Aorta (tissue), 5 donors: ENCODE measurements around the gene MC2R. TPM values are rescaled to one million over a fixed set of nuclear protein-coding genes. Genes with fewer than 3 reads are reported as not detected.

Experiments
- ATAC-seq: fragments of 200-7000 bp; cut with Tn5 transposase; one replicate; pipeline ENCODE4 v1.9.1; 2022; ENCODE audit warnings: moderate library complexity; ENCODE audit not compliant: low FRiP score
- DNase-seq, 2 donors: peaks; one replicate each; pipeline ENCODE4 v3.0.0-alpha.2; 2020
- H3K27ac ChIP-seq, 2 donors: one replicate each; pipeline ENCODE4 v1.5.1; 2013; ENCODE audit warnings: low read length in 2 of 2, mild to moderate bottlenecking in 2 of 2, moderate library complexity in 2 of 2, control low read depth in 1 of 2, inconsistent platforms in 1 of 2, low read depth in 1 of 2
- H3K27me3 ChIP-seq, 2 donors: one replicate each; pipeline ENCODE4 v1.6.1; 2013; ENCODE audit warnings: control low read depth in 1 of 2, low read length in 1 of 2, mild to moderate bottlenecking in 1 of 2, moderate library complexity in 1 of 2; ENCODE audit not compliant: insufficient read depth in 2 of 2, control insufficient read depth in 1 of 2
- H3K36me3 ChIP-seq, 2 donors: one replicate each; pipeline ENCODE4 v1.6.1; 2013; ENCODE audit warnings: control low read depth in 1 of 2, low read length in 1 of 2, mild to moderate bottlenecking in 1 of 2; ENCODE audit not compliant: insufficient read depth in 2 of 2, control insufficient read depth in 1 of 2
- H3K4me1 ChIP-seq, 2 donors: one replicate each; pipeline ENCODE4 v1.6.1; 2013; ENCODE audit warnings: low read length in 2 of 2, control low read depth in 1 of 2, mild to moderate bottlenecking in 1 of 2, moderate library complexity in 1 of 2; ENCODE audit not compliant: insufficient read depth in 2 of 2, control insufficient read depth in 1 of 2
- H3K4me3 ChIP-seq, 2 donors: one replicate each; pipeline ENCODE4 v1.5.1; 2013; ENCODE audit warnings: low read length in 2 of 2, control low read depth in 1 of 2, mild to moderate bottlenecking in 1 of 2
- H3K9me3 ChIP-seq: one replicate; pipeline ENCODE4 v1.6.1; 2013; ENCODE audit warnings: mild to moderate bottlenecking, low read length; ENCODE audit not compliant: control insufficient read depth
- WGBS, 2 donors: extraction: QIAGEN DNeasy Blood & Tissue Kit; methylation state at CpG; one replicate each; pipeline ENCODE4 v1.1.7; 2013; 5-methylcytosine and 5-hydroxymethylcytosine counted together
- intact Hi-C, 2 donors: fragments of 100-400 bp; cut with DNase I; formaldehyde crosslinking; loops; one replicate each; pipeline versions ENCODE4 v1.14.2 to v1.15.0; 2022
- polyA plus RNA-seq, 2 donors: library from polyadenylated mRNA; stranded (reverse); fragments of 200-250 nt; gene quantifications; one replicate each; pipeline ENCODE4 v1.2.3, GENCODE V29; 2013
- total RNA-seq, 2 donors: library from RNA; stranded (reverse); fragmentation: NEBNext Ultra II Directional; extraction: Animal tissue kit (Norgen Biotek cat#: 25700); gene quantifications; one replicate each; pipeline ENCODE4 v1.2.1, GENCODE V29; 2021
- donor health status: healthy with polysubstance abuse.
- donor health status: Bipolar disorder and iron deficiency.
- donor health status: DM: no; HTN: no; CAD: no.
- donor health status: DM: no; HTN: no; CAD: no.
- donor health status: DM: yes; HTN: yes; CAD: no.

Gene MC2R
- total and polyA plus RNA-seq, 4 donors = not detected

- intact Hi-C loops = no loop called here
- H3K9me3 ChIP-seq = no peaks in the 10 kb centered on the region
- H3K27ac ChIP-seq = no peak overlapping the region
- DNase-seq = no peak
- H3K36me3 ChIP-seq = no peaks in the 10 kb centered on the region
- no peak overlapping the region for H3K4me3 ChIP-seq
- no peak for ATAC-seq
- no peaks in the 10 kb centered on the region for H3K4me1 ChIP-seq
- no peaks in the 10 kb centered on the region for H3K27me3 ChIP-seq
These were observed 4.8 kb downstream of the MC2R start for GRCh38 chr18:13910501-13910900.

- Histone ChIP-seq H3K27ac (no peak overlapping the region), H3K4me3 (no peak overlapping the region), H3K9me3 (no peaks in the 10 kb centered on the region), H3K4me1 (no peaks in the 10 kb centered on the region), H3K27me3 (no peaks in the 10 kb centered on the region), H3K36me3 (no peaks in the 10 kb centered on the region)
- 75 to 82% methylated on average over 4 of the region's 4 CpGs for WGBS, 2 donors
- ATAC-seq (no peak), DNase-seq (no peak)
- intact Hi-C loops = no loop called here
These were observed 6.0 kb downstream of the MC2R start for GRCh38 chr18:13909141-13909940.

- no peaks in the 10 kb centered on the region for H3K36me3 ChIP-seq
- no peaks in the 10 kb centered on the region for H3K9me3 ChIP-seq
- H3K27me3 ChIP-seq = no peaks in the 10 kb centered on the region
- no peak overlapping the region for H3K4me3 ChIP-seq
- intact Hi-C loops = no loop called here
- no peak overlapping the region for H3K27ac ChIP-seq
- no peaks in the 10 kb centered on the region for H3K4me1 ChIP-seq
- no peak for DNase-seq
- WGBS, 2 donors = 33 to 42% methylated on average over 1 of the region's 1 CpG
- ATAC-seq = no peak
These were observed 14.7 kb downstream of the MC2R start for GRCh38 chr18:13900633-13901032.

GRCh38 chr18:13895505-13896033 lies 19.8 kb downstream of the MC2R start:
- Histone ChIP-seq H3K4me3 (no peak overlapping the region), H3K9me3 (no peaks in the 10 kb centered on the region), H3K27me3 (no peaks in the 10 kb centered on the region), H3K27ac (no peak overlapping the region), H3K4me1 (no peaks in the 10 kb centered on the region), H3K36me3 (no peaks in the 10 kb centered on the region)
- WGBS, 2 donors = 67 to 68% methylated on average over 6 of the region's 6 CpGs
- ATAC-seq (no peak), DNase-seq (no peak)
- intact Hi-C loops = no loop called here

GRCh38 chr18:13894531-13894930 lies 20.8 kb downstream of the MC2R start:
- no peaks in the 10 kb centered on the region for H3K27me3 ChIP-seq
- no peak for ATAC-seq
- WGBS, 2 donors = 58 to 71% methylated on average over 5 of the region's 5 CpGs
- H3K27ac ChIP-seq = no peak overlapping the region
- no peaks in the 10 kb centered on the region for H3K36me3 ChIP-seq
- H3K4me1 ChIP-seq = no peaks in the 10 kb centered on the region
- intact Hi-C loops = no loop called here
- H3K4me3 ChIP-seq = no peak overlapping the region
- no peak for DNase-seq
- H3K9me3 ChIP-seq = no peaks in the 10 kb centered on the region

GRCh38 chr18:13893418-13893760 lies 21.9 kb downstream of the MC2R start:
- 47% methylated on average over 3 of the region's 3 CpGs for WGBS, 2 donors
- no peaks in the 10 kb centered on the region for H3K4me1 ChIP-seq
- DNase-seq (no peak), ATAC-seq (no peak)
- intact Hi-C loops = no loop called here
- H3K36me3 ChIP-seq = no peaks in the 10 kb centered on the region
- H3K27me3 ChIP-seq = no peaks in the 10 kb centered on the region
- no peak overlapping the region for H3K27ac ChIP-seq
- no peak overlapping the region for H3K4me3 ChIP-seq
- no peaks in the 10 kb centered on the region for H3K9me3 ChIP-seq

- Histone ChIP-seq H3K27me3 (no peaks in the 10 kb centered on the region), H3K36me3 (no peaks in the 10 kb centered on the region), H3K27ac (no peak overlapping the region), H3K4me1 (no peaks in the 10 kb centered on the region), H3K4me3 (no peak overlapping the region), H3K9me3 (no peaks in the 10 kb centered on the region)
- WGBS, 2 donors = 78 to 83% methylated on average over 5 of the region's 5 CpGs
- intact Hi-C loops = no loop called here
- no peak for ATAC-seq
- DNase-seq = no peak
These were observed 23.2 kb downstream of the MC2R start for GRCh38 chr18:13892098-13892497.

- Histone ChIP-seq H3K9me3 (no peaks in the 10 kb centered on the region), H3K36me3 (no peaks in the 10 kb centered on the region), H3K27me3 (no peaks in the 10 kb centered on the region), H3K4me1 (no peaks in the 10 kb centered on the region), H3K4me3 (no peak overlapping the region), H3K27ac (no peak overlapping the region)
- ATAC-seq = no peak
- 60% methylated on average over 8 of the region's 8 CpGs for WGBS, 2 donors
- no peak for DNase-seq
- intact Hi-C loops = no loop called here
These were observed 24.5 kb downstream of the MC2R start for GRCh38 chr18:13890761-13891361.

GRCh38 chr18:13889671-13890070 lies 25.7 kb downstream of the MC2R start:
- Histone ChIP-seq H3K4me1 (no peaks in the 10 kb centered on the region), H3K27me3 (no peaks in the 10 kb centered on the region), H3K27ac (no peak overlapping the region), H3K36me3 (no peaks in the 10 kb centered on the region), H3K4me3 (no peak overlapping the region), H3K9me3 (no peaks in the 10 kb centered on the region)
- intact Hi-C loops = no loop called here
- ATAC-seq (no peak), DNase-seq (no peak)
- WGBS, 2 donors = 70 to 73% methylated on average over 2 of the region's 2 CpGs
